Activated B cell treated with CpG ODN at 0.5 μM for 24 hours (primary cell): Measurements from ENCODE around the gene MACROD2. TPM values are rescaled to one million over a fixed set of nuclear protein-coding genes. Genes with fewer than 3 reads are reported as not detected.

Experiments used
- ATAC-seq: fragments of 200-7000 bp; cut with Tn5 transposase; one replicate; pipeline ENCODE4 v1.10.0; 2021; ENCODE audit warnings: low read depth, mild to moderate bottlenecking, moderate library complexity
- CTCF ChIA-PET: fragments of 350-600 bp; sonication (Branson Sonifier 250); formaldehyde crosslinking; loops from one replicate; lab custom pipeline; 2021; ENCODE audit warnings: antibody characterized with exemption; lab: Charles Lee
- POLR2A ChIA-PET: fragments of 350-600 bp; sonication (Branson Sonifier 250); formaldehyde crosslinking; loops from one replicate; lab custom pipeline; 2021; ENCODE audit warnings: antibody characterized with exemption; lab: Charles Lee
- DNase-seq: peaks from one replicate; pipeline ENCODE4 v3.0.0; 2022
- H3K27ac Mint-ChIP-seq: one replicate; pipeline ENCODE4 v1.8.0; 2020; ENCODE audit warnings: mixed read lengths
- H3K27me3 Mint-ChIP-seq: one replicate; pipeline ENCODE4 v1.8.0; 2021; ENCODE audit warnings: mixed read lengths
- H3K36me3 Mint-ChIP-seq: one replicate; pipeline ENCODE4 v1.8.0; 2021; ENCODE audit warnings: low read depth, mixed read lengths
- H3K4me1 Mint-ChIP-seq: one replicate; pipeline ENCODE4 v1.8.0; 2021; ENCODE audit warnings: mixed read lengths
- H3K4me3 Mint-ChIP-seq: one replicate; pipeline ENCODE4 v1.8.0; 2020; ENCODE audit warnings: mild to moderate bottlenecking, mixed read lengths
- H3K9me3 Mint-ChIP-seq: one replicate; pipeline ENCODE4 v1.8.0; 2020; ENCODE audit warnings: mixed read lengths
- intact Hi-C: fragments of 100-400 bp; cut with micrococcal nuclease; formaldehyde crosslinking; loops from one replicate; pipeline ENCODE4 v1.15.1; 2024
- total RNA-seq: library from RNA; stranded (reverse); gene quantifications from 2 replicates; pipeline ENCODE4 v1.2.3, GENCODE V29; 2022
- TF ChIP-seq, protein P1 (sequence below): fragments of 200-600 bp; IDR thresholded peaks from one replicate; pipeline ENCODE4 v1.8.0; 2022; ENCODE audit warnings: antibody characterized with exemption, mild to moderate bottlenecking

MACROD2 gene
- total RNA-seq, 1 donor from 2014 or later: 55.1 TPM

DNA sequence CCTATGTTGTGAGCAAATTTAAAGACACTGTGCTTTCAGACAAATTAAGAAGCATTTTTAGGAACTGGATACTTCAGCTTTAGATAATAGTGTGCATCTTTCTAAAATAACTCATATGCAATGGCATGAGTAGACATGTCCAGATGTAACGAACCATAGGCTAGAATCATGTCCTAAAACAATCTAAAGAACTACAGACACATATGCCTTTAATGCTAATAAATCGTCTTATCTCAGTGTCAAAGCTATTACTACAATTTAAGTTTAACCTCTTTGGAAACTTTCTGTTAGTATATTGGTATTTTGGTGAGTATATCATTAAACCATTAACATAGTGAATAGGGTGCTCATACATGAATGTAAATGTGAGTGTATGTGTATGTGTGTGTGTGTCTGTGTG, 1250.6 kb downstream of the MACROD2 start:
- H3K27me3 Mint-ChIP-seq: no peaks in the 10 kb centered on the region
- POLR2A ChIA-PET: no interaction called here
- H3K4me3 Mint-ChIP-seq: no peak overlapping the region

DNA sequence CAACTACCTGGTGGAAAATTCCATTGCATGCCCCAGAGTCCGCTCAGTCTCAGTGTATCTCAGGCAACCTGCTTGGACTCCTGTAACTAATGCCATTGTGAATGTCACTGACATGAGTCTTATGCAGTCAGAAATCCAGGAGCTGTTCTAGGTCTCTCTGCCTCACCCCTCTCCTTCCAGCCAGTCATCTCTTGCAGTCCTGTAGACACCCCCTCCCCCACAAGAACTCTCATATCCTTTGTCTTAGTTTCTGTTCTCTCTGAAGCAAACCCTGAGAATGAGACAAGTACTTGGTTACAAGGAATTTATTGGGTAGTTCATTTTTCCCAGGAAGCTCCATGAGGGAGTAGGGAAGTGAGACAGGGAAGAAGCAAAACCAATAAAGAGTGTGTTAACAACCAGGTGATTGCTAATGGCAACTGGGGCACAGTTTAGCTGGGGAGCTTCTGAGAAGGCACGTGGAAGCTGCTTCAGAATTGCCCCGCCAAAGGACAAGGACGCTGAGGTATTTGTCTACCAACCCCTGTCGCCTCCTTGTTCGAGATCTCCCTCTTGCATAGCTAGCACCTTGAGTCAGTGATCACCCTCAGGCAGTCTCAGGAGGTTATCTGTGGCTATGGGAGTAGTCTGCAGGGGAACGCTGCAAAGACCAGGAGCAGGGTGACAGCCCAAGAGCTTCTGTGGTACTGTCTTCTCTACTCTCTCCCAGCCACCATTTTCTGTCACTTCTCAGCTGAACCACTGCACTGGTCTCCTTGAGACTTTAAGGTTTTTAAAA, 1253.5 kb downstream of the MACROD2 start:
- CTCF ChIA-PET: interaction anchor here (0.6 kb wide), 1 partner anchor 618 kb away, joined by 3 read pairs; no protein-coding TSS in a partner anchor
- ATAC-seq (peak; percentile 49), DNase-seq (no peak)
- Mint-ChIP-seq H3K9me3 (no peaks in the 10 kb centered on the region), H3K27ac (no peak overlapping the region), H3K4me1 (peaks cover 5% of the 10 kb centered on the region), H3K4me3 (no peak overlapping the region), H3K36me3 (no peaks in the 10 kb centered on the region), H3K27me3 (no peaks in the 10 kb centered on the region)
- intact Hi-C loops: no loop called here
- TF ChIP-seq, protein P1, sequence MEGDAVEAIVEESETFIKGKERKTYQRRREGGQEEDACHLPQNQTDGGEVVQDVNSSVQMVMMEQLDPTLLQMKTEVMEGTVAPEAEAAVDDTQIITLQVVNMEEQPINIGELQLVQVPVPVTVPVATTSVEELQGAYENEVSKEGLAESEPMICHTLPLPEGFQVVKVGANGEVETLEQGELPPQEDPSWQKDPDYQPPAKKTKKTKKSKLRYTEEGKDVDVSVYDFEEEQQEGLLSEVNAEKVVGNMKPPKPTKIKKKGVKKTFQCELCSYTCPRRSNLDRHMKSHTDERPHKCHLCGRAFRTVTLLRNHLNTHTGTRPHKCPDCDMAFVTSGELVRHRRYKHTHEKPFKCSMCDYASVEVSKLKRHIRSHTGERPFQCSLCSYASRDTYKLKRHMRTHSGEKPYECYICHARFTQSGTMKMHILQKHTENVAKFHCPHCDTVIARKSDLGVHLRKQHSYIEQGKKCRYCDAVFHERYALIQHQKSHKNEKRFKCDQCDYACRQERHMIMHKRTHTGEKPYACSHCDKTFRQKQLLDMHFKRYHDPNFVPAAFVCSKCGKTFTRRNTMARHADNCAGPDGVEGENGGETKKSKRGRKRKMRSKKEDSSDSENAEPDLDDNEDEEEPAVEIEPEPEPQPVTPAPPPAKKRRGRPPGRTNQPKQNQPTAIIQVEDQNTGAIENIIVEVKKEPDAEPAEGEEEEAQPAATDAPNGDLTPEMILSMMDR: no peak
- POLR2A ChIA-PET: no interaction called here

More for the DNA sequence above, 1250.6 kb downstream of the MACROD2 start:
- TF ChIP-seq, protein P1: no peak
- CTCF ChIA-PET: no interaction called here
- Mint-ChIP-seq H3K36me3 (no peaks in the 10 kb centered on the region), H3K9me3 (no peaks in the 10 kb centered on the region), H3K27ac (no peak overlapping the region), H3K4me1 (peaks cover 5% of the 10 kb centered on the region)
- no peak for DNase-seq
- intact Hi-C loops: no loop called here
- no peak for ATAC-seq

DNA sequence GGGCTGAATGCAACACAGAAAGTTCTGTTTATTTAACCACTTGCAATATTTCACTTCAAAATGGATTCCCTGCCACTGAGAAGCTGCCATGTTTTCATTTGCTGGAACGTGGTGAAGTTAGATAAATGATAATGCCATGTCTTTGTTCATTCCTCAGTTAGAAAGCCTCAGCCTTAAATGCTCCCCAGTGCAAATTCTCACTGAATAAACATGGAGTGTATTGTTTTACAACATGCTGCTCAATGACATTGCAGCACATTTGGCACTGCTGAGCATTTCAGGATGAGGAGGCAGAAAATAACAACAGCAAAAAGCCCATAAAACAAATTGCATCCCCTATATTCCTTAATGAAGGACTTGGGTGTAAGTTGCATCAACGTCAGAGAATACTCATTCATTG, 1255.9 kb downstream of the MACROD2 start:
- DNase-seq (no peak), ATAC-seq (no peak)
- TF ChIP-seq, protein P1: no peak
- peaks cover 5% of the 10 kb centered on the region for H3K4me1 Mint-ChIP-seq
- H3K9me3 Mint-ChIP-seq: no peaks in the 10 kb centered on the region
- no peak overlapping the region for H3K4me3 Mint-ChIP-seq
- H3K27ac Mint-ChIP-seq: no peak overlapping the region
- no peaks in the 10 kb centered on the region for H3K27me3 Mint-ChIP-seq
- intact Hi-C loops: no loop called here
- POLR2A ChIA-PET: no interaction called here
- CTCF ChIA-PET: no interaction called here
- H3K36me3 Mint-ChIP-seq: no peaks in the 10 kb centered on the region

DNA sequence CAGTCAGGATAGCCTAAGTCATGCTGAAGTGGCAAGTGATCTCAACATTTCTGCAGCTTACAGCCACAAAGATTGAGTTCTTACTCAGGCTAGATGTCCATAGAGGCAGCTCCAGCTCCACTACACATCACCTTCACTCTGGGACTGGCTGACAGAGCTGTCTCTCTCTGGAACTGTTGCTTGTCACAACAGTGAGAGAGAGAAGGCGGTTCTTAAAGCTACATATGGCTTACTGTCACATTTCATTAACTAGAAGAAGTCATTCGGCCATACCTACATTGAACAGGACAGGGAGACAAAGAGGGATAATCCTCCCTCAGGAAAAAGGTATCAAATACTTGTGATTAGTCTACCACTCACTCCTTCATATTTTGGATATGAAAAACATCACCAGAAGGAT, 1257.0 kb downstream of the MACROD2 start:
- Mint-ChIP-seq H3K9me3 (no peaks in the 10 kb centered on the region), H3K27ac (no peak overlapping the region), H3K27me3 (no peaks in the 10 kb centered on the region), H3K4me1 (peaks cover 5% of the 10 kb centered on the region), H3K4me3 (no peak overlapping the region), H3K36me3 (no peaks in the 10 kb centered on the region)
- intact Hi-C loops: no loop called here
- DNase-seq (no peak), ATAC-seq (no peak)
- ChIA-PET CTCF (no interaction called here), POLR2A (no interaction called here)
- TF ChIP-seq, protein P1: no peak

DNA sequence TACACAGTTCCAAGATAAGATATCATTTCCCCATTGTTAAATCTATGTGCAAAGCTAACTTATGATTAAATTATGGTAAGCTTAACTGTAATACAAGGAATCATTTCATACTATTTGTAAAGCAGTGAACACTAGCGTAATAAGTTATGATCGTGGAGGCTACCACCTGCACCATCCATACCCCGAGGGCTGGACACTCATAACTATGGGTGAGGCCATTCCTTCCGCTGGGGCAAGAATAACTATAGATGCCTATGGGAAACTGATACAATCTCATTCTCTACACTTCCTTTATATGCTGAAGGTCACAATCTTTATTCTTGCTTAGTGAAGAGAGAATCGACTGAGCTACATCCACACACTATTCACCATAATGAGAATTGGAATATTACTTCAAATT, 1258.1 kb downstream of the MACROD2 start:
- no peak for DNase-seq

More for the DNA sequence above, 1258.1 kb downstream of the MACROD2 start:
- CTCF ChIA-PET: no interaction called here
- intact Hi-C loops: no loop called here
- Mint-ChIP-seq H3K27me3 (no peaks in the 10 kb centered on the region), H3K4me3 (no peak overlapping the region), H3K9me3 (no peaks in the 10 kb centered on the region), H3K36me3 (no peaks in the 10 kb centered on the region), H3K4me1 (peaks cover 4% of the 10 kb centered on the region), H3K27ac (no peak overlapping the region)
- POLR2A ChIA-PET: no interaction called here
- TF ChIP-seq, protein P1: no peak
- ATAC-seq: no peak
